B cell (primary cell): ENCODE data around the gene PPIL1. TPM values are rescaled to one million over a fixed set of nuclear protein-coding genes. Genes with fewer than 3 reads are reported as not detected.

ENCODE experiments used
- ATAC-seq: fragments of 200-7000 bp; cut with Tn5 transposase; one replicate; pipeline ENCODE4 v1.10.0; 2021; ENCODE audit warnings: low read depth, mild to moderate bottlenecking, moderate number of reproducible peaks, moderate library complexity
- CTCF ChIA-PET: fragments of 350-600 bp; sonication (Branson Sonifier 250); formaldehyde crosslinking; loops from one replicate; lab custom pipeline; 2021; ENCODE audit warnings: antibody characterized with exemption, inconsistent platforms; lab: Charles Lee
- POLR2A ChIA-PET: fragments of 350-600 bp; sonication (Branson Sonifier 250); formaldehyde crosslinking; loops from one replicate; lab custom pipeline; 2021; ENCODE audit warnings: antibody characterized with exemption; lab: Charles Lee
- DNase-seq: peaks from one replicate; pipeline ENCODE4 v3.0.0; 2013
- H2AFZ ChIP-seq: 2 replicates; pipeline ENCODE4 v1.6.1; 2012; ENCODE audit warnings: mild to moderate bottlenecking, low read depth, low read length; ENCODE audit not compliant: insufficient read depth, poor library complexity, severe bottlenecking
- H3K27ac ChIP-seq, 2 donors: 1 replicate in 1 of 2; 2 replicates in 1 of 2; pipeline ENCODE4 v1.5.1; 2012 to 2013; ENCODE audit warnings: low read length in 2 of 2, mild to moderate bottlenecking in 2 of 2, moderate library complexity in 1 of 2
- H3K27me3 ChIP-seq, 4 experiments: fragments of 200-600 bp in 1 of 4; sonication (generic) in 1 of 4; replicated peaks in 1 of 4; 1 replicate in 2 of 4; 2 replicates in 2 of 4; pipeline versions ENCODE4 v1.6.1 to v1.7.0; 2013 to 2016; ENCODE audit warnings: low read length in 3 of 4, mild to moderate bottlenecking in 2 of 4, mixed read lengths in 1 of 4, moderate library complexity in 1 of 4; ENCODE audit not compliant: insufficient read depth in 4 of 4, control insufficient read depth in 3 of 4; ENCODE audit errors: control extremely low read depth in 1 of 4
- H3K36me3 ChIP-seq, 2 experiments: replicated peaks in 1 of 2; 1 replicate in 1 of 2; 2 replicates in 1 of 2; pipeline versions ENCODE4 v1.6.1 to v1.7.1; 2013; ENCODE audit warnings: low read length in 1 of 2; ENCODE audit not compliant: insufficient read depth in 2 of 2, control insufficient read depth in 1 of 2; ENCODE audit errors: control extremely low read depth in 1 of 2, extremely low read depth in 1 of 2
- H3K4me1 ChIP-seq, 2 donors: fragments of 200-600 bp in 1 of 2; sonication (generic) in 1 of 2; 1 replicate in 1 of 2; 2 replicates in 1 of 2; pipeline versions ENCODE4 v1.5.1 to v1.6.1; 2013 to 2017; ENCODE audit warnings: low read length in 2 of 2; ENCODE audit not compliant: control insufficient read depth in 2 of 2, insufficient read depth in 2 of 2
- H3K4me2 ChIP-seq: replicated peaks from 2 replicates; pipeline ENCODE3; 2012; ENCODE audit warnings: mild to moderate bottlenecking, low read depth, low read length; ENCODE audit not compliant: poor library complexity, severe bottlenecking
- H3K4me3 ChIP-seq, 5 experiments: fragments of 200-600 bp in 1 of 5; sonication (generic) in 1 of 5; 1 replicate in 3 of 5; 2 replicates in 2 of 5; pipeline versions ENCODE4 v1.5.1 to v1.7.0; 2011 to 2016; ENCODE audit warnings: low read length in 4 of 5, mild to moderate bottlenecking in 4 of 5, low read depth in 2 of 5, control low read depth in 1 of 5, moderate library complexity in 1 of 5; ENCODE audit not compliant: insufficient read depth in 1 of 5; ENCODE audit errors: control extremely low read depth in 1 of 5, extremely low read depth in 1 of 5
- H3K79me2 ChIP-seq: fragments of 200-600 bp; sonication (generic); one replicate; pipeline ENCODE4 v1.6.0; 2016; ENCODE audit warnings: low read length; ENCODE audit not compliant: control insufficient read depth, insufficient read depth
- H3K9ac ChIP-seq: fragments of 200-600 bp; sonication (generic); 2 replicates; pipeline ENCODE4 v1.6.1; 2017; ENCODE audit warnings: mild to moderate bottlenecking, low read length, moderate library complexity
- H3K9me3 ChIP-seq, 3 donors: one replicate each; pipeline versions ENCODE4 v1.6.1 to v1.7.1; 2013; ENCODE audit warnings: low read length in 2 of 3; ENCODE audit not compliant: control insufficient read depth in 2 of 3, insufficient read depth in 1 of 3; ENCODE audit errors: control extremely low read depth in 1 of 3
- H4K20me1 ChIP-seq: 2 replicates; pipeline ENCODE4 v1.6.0; 2012; ENCODE audit warnings: mild to moderate bottlenecking, low read length; ENCODE audit not compliant: insufficient read depth, control insufficient read depth, poor library complexity, severe bottlenecking
- H3K27ac Mint-ChIP-seq: one replicate; pipeline ENCODE4 v1.8.0; 2021; ENCODE audit warnings: mixed read lengths
- H3K27me3 Mint-ChIP-seq: one replicate; pipeline ENCODE4 v1.8.0; 2021; ENCODE audit warnings: mixed read lengths
- H3K4me1 Mint-ChIP-seq: one replicate; pipeline ENCODE4 v1.8.0; 2021; ENCODE audit warnings: mixed read lengths
- H3K4me3 Mint-ChIP-seq: one replicate; pipeline ENCODE4 v1.8.0; 2021; ENCODE audit warnings: mixed read lengths
- H3K9me3 Mint-ChIP-seq: one replicate; pipeline ENCODE4 v1.8.0; 2022; ENCODE audit warnings: mixed read lengths; ENCODE audit not compliant: insufficient read depth
- EZH2 ChIP-seq: IDR thresholded peaks from 2 replicates; pipeline ENCODE4 v1.6.1; 2012; ENCODE audit warnings: borderline replicate concordance, low read depth, mild to moderate bottlenecking, moderate library complexity, low read length; ENCODE audit not compliant: insufficient read depth, poor library complexity, severe bottlenecking
- WGBS: methylation state at CpG from one replicate; pipeline ENCODE4 v1.1.5; 2013; ENCODE audit warnings: missing lambda C conversion rate; ENCODE audit not compliant: insufficient coverage; 5-methylcytosine and 5-hydroxymethylcytosine counted together
- intact Hi-C: fragments of 100-400 bp; cut with micrococcal nuclease; formaldehyde crosslinking; loops from one replicate; pipeline ENCODE4 v1.10.0; 2022
- polyA plus RNA-seq: library from polyadenylated mRNA; depleted of rRNA; stranded (reverse); fragments of >200 nt; gene quantifications from 2 replicates; pipeline ENCODE4 v1.2.3, GENCODE V29; 2012
- total RNA-seq, 2 donors: library from RNA; stranded (reverse); fragments of 120-200 nt in 1 of 2; gene quantifications; 1 replicate in 1 of 2; 2 replicates in 1 of 2; pipeline versions ENCODE4 v1.2.3 to v1.2.4, GENCODE V29; 2013 to 2022
- TF ChIP-seq, protein P1 (sequence below): fragments of 200-600 bp; IDR thresholded peaks from one replicate; pipeline ENCODE4 v1.8.0; 2022; ENCODE audit warnings: antibody characterized with exemption, mild to moderate bottlenecking

The PPIL1 gene
- total and polyA plus RNA-seq, 2 donors (not counting 1 experiment from before 2014, with no cell fraction given), result 2.9 to 7.0 TPM

DNA sequence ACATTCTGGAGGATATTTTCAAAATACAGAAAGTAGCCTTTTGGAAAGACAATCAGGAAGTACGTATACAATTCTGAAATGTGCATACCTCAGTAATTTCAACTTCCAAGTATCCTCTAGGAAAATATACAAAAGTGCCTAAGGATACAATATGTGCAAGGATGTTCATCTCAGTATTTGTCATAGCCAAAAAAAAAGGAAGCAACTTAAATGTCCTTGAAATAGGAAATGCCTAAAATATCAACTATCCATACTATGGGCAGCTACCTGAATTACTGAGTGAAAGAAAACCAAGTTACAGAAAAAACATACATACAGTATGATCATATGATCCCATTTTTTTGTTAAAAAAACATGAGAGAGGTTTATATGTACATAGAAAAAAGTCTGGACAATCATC, 1.5 kb downstream of the PPIL1 start:
- peaks cover 12 to 15% of the 10 kb centered on the region in 2 donors for H3K4me1 ChIP-seq
- peaks cover 44% of the 10 kb centered on the region for H3K79me2 ChIP-seq
- peaks cover 6 to 15% of the 10 kb centered on the region in 2 experiments for H3K36me3 ChIP-seq
- no peak overlapping the region for H3K27ac Mint-ChIP-seq
- DNase-seq, result no peak
- no peak overlapping the region for H3K27ac ChIP-seq
- peaks cover 37% of the 10 kb centered on the region for H3K4me1 Mint-ChIP-seq
- intact Hi-C loops, result loop anchor here (10.0 kb wide), 1 partner anchor 278 kb away; the partner anchor contains the start of gene SRSF3
- H3K9me3 ChIP-seq, result no peaks in the 10 kb centered on the region
- H3K9me3 Mint-ChIP-seq, result no peaks in the 10 kb centered on the region
- no CpG with 5 or more reads among the region's 1 CpG for WGBS
- no peaks in the 10 kb centered on the region for H3K27me3 Mint-ChIP-seq
- no peaks in the 10 kb centered on the region for H3K27me3 ChIP-seq
- H3K9ac ChIP-seq, result no peak overlapping the region
- no peaks in the 10 kb centered on the region for H4K20me1 ChIP-seq
- CTCF ChIA-PET, result interaction anchor here (0.7 to 5.4 kb wide), 5 partner anchors 12 to 336 kb away, joined by 3 to 72 read pairs (median 20); partner anchors contain the start of gene C6orf89
- H3K4me3 Mint-ChIP-seq, result peak overlapping the region; percentile 99
- H3K4me2 ChIP-seq, result no peak overlapping the region
- ATAC-seq, result no peak
- POLR2A ChIA-PET, result interaction anchor here (0.6 kb wide), 1 partner anchor 13 kb away, joined by 3 read pairs; the partner anchor contains the start of gene C6orf89
- TF ChIP-seq, protein P1, sequence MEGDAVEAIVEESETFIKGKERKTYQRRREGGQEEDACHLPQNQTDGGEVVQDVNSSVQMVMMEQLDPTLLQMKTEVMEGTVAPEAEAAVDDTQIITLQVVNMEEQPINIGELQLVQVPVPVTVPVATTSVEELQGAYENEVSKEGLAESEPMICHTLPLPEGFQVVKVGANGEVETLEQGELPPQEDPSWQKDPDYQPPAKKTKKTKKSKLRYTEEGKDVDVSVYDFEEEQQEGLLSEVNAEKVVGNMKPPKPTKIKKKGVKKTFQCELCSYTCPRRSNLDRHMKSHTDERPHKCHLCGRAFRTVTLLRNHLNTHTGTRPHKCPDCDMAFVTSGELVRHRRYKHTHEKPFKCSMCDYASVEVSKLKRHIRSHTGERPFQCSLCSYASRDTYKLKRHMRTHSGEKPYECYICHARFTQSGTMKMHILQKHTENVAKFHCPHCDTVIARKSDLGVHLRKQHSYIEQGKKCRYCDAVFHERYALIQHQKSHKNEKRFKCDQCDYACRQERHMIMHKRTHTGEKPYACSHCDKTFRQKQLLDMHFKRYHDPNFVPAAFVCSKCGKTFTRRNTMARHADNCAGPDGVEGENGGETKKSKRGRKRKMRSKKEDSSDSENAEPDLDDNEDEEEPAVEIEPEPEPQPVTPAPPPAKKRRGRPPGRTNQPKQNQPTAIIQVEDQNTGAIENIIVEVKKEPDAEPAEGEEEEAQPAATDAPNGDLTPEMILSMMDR, result no peak
- no peak for TF ChIP-seq EZH2
- H2AFZ ChIP-seq, result no peak overlapping the region
- no peak overlapping the region for H3K4me3 ChIP-seq

GRCh38 chr6:36871686-36872085, 2.9 kb downstream of the PPIL1 start:
- H3K27me3 ChIP-seq, result no peaks in the 10 kb centered on the region
- Mint-ChIP-seq H3K27ac (no peak overlapping the region), H3K27me3 (no peaks in the 10 kb centered on the region), H3K4me1 (peaks cover 40% of the 10 kb centered on the region), H3K9me3 (no peaks in the 10 kb centered on the region), H3K4me3 (no peak overlapping the region)
- DNase-seq (no peak), ATAC-seq (no peak)
- H3K9ac ChIP-seq, result no peak overlapping the region
- no peak for TF ChIP-seq EZH2
- TF ChIP-seq, protein P1, result no peak
- H3K4me2 ChIP-seq, result no peak overlapping the region
- peaks cover 12 to 15% of the 10 kb centered on the region in 2 donors for H3K4me1 ChIP-seq
- H3K79me2 ChIP-seq, result peaks cover 59% of the 10 kb centered on the region
- ChIA-PET CTCF (interaction anchor here (3.6 to 5.4 kb wide), 2 partner anchors 13 to 21 kb away, joined by 20 to 72 read pairs; partner anchors contain the start of gene C6orf89), POLR2A (no interaction called here)
- no peak overlapping the region for H3K4me3 ChIP-seq
- H3K9me3 ChIP-seq, result no peaks in the 10 kb centered on the region
- H2AFZ ChIP-seq, result no peak overlapping the region
- H3K27ac ChIP-seq, result no peak overlapping the region
- peaks cover 4% of the 10 kb centered on the region for H4K20me1 ChIP-seq
- intact Hi-C loops, result loop anchor here (10.0 kb wide), 1 partner anchor 277 kb away; the partner anchor contains the start of gene SRSF3
- WGBS, result 96% methylated on average over 2 of the region's 3 CpGs
- H3K36me3 ChIP-seq, result peaks cover 8 to 23% of the 10 kb centered on the region in 2 experiments
